ENCODE data around the gene PRSS27. TPM values are rescaled to one million over a fixed set of nuclear protein-coding genes. Genes with fewer than 3 reads are reported as not detected.

Gene PRSS27
- total RNA-seq (2021) (14.8 and 21.2 TPM in 2 replicates), Bru-seq, nascent RNA (percentile 49 among the genes with signal in this experiment), BruChase-seq, experiment 1, labeled RNA remaining after a 2-hour chase (percentile 59 among the genes with signal in this experiment), BruChase-seq, experiment 2, labeled RNA remaining after a 6-hour chase (percentile 62 among the genes with signal in this experiment)
- long read RNA-seq, transcript PRSS27-204 (5 exons, 1,297 nt): major isoform, 6 of 19 reads
- long read RNA-seq, partial matches to known transcripts: 5 of 19 reads
- long read RNA-seq, other reads (novel, unspliced or antisense): 3 of 19 reads

DNA sequence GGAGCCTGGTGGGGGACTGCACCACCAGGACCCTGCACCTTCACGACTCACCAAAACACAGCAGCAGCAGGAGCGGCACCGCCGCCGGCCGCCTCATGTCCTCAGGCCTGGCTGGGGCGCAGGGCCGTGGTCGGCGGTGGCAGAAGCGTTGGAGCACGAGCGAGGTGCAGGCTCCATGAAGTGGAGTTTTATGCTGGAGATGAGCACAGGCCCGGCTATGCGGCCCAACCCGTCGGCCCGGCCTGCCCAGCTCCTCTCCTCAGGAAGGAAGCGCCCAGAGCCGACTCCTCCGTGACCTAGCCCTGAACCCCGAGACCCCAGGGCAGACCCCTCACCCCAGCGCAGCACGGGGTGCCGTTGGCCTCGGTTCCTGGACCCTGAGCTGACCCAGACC is at the start of gene PRSS27:
TSS of gene PRSS27 (minus strand) at position 161 of the 394 bp plus-strand sequence. CDS start at position 97, 64 bp downstream.
- ChIA-PET POLR2A (ENCODE audit: unreplicated experiment) (interaction anchor here (0.8 kb wide), 1 partner anchor 38 kb away, joined by 3 read pairs; the partner anchor contains the start of gene KCTD5), CTCF (interaction anchor here (1.1 kb wide), 1 partner anchor 70 kb away, joined by 11 read pairs; no protein-coding TSS in a partner anchor)
- BruUV-seq (replicated peaks): no TSS peak
- peak within 1 kb of the TSS; percentile 94 for H3K4me2 ChIP-seq
- H3F3A ChIP-seq (ENCODE audit: insufficient read depth, low read depth): peaks cover 45% of the 10 kb centered on the region
- H3K27ac ChIP-seq: peak within 1 kb of the TSS; percentile 72
- H3K36me3 ChIP-seq (ENCODE audit: low read depth): no peaks in the 10 kb centered on the region
- no peaks in the 10 kb centered on the region for H3K27me3 ChIP-seq (ENCODE audit: insufficient read depth, low read depth)
- no peak for TF ChIP-seq EZH2 (IDR thresholded peaks at IDR 0.05; ENCODE audit: low read depth)
- no peak for TF ChIP-seq CTCF (conservative IDR thresholded peaks at IDR 0.05)
- DNase-seq: peak; percentile 57 to 59
- intact Hi-C loops (cut with micrococcal nuclease; ENCODE audit: unreplicated experiment): loop anchor here (2.0 to 5.0 kb wide), 3 partner anchors 47 to 387 kb away; no protein-coding TSS in a partner anchor
- H4K20me1 ChIP-seq (ENCODE audit: insufficient read depth): peaks cover 6% of the 10 kb centered on the region; the same call in 1 of the 2 replicates
- no peaks in the 10 kb centered on the region for H3K9me2 ChIP-seq (ENCODE audit: insufficient read depth)
- peaks cover 34% of the 10 kb centered on the region for H3K4me1 ChIP-seq (replicated peaks; ENCODE audit: insufficient read depth)
- H2AFZ ChIP-seq: peak within 1 kb of the TSS; percentile 87
- H3K9me3 ChIP-seq (ENCODE audit: insufficient read depth, low read depth): no peaks in the 10 kb centered on the region
- H3K4me3 ChIP-seq: peak within 1 kb of the TSS; percentile 64
- 0 out of 2 replicates have a peak, but pooled peaks cover 4% of the 10 kb centered on the region for H3K79me2 ChIP-seq (ENCODE audit: low read depth)

DNA sequence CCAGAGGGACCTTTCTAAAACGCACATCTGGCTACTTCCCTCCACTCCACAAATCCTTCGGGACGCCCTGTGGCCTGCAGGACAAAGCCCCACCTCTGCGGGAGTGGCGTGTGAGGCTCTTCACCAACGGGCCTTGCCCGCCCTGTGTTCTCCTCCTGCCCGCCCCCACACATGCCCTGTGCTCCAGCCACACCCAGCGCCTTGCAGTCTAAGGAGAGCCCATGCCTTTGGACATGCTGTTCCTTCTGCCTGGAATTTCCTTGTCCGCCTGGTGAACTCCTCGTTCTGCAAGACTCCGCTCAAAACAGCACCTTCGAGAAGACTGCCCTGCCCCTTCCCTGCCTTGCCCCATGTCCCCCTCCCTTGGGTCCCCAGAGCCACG is 49.6 kb upstream of the PRSS27 start:
- peaks cover 78% of the 10 kb centered on the region for H4K20me1 ChIP-seq (ENCODE audit: insufficient read depth)
- H2AFZ ChIP-seq: no peak overlapping the region
- no peaks in the 10 kb centered on the region for H3K9me2 ChIP-seq (ENCODE audit: insufficient read depth)
- POLR2A ChIA-PET (ENCODE audit: unreplicated experiment): no interaction called here
- TF ChIP-seq CTCF (conservative IDR thresholded peaks at IDR 0.05) (no peak), EZH2 (IDR thresholded peaks at IDR 0.05; ENCODE audit: low read depth) (no peak)
- CTCF ChIA-PET: no interaction called here
- DNase-seq: no peak
- H3K4me3 ChIP-seq: no peak overlapping the region
- H3K27me3 ChIP-seq (ENCODE audit: insufficient read depth, low read depth): no peaks in the 10 kb centered on the region
- peaks cover 90% of the 10 kb centered on the region for H3F3A ChIP-seq (ENCODE audit: insufficient read depth, low read depth)
- H3K4me1 ChIP-seq (replicated peaks; ENCODE audit: insufficient read depth): no peaks in the 10 kb centered on the region; the same call in 1 of the 2 replicates
- H3K4me2 ChIP-seq: no peak overlapping the region
- BruUV-seq (replicated peaks): no TSS peak
- no peak overlapping the region for H3K27ac ChIP-seq
- peaks cover 44% of the 10 kb centered on the region for H3K79me2 ChIP-seq (ENCODE audit: low read depth)
- peaks cover 34% of the 10 kb centered on the region for H3K36me3 ChIP-seq (ENCODE audit: low read depth)
- no peaks in the 10 kb centered on the region for H3K9me3 ChIP-seq (ENCODE audit: insufficient read depth, low read depth)
- intact Hi-C loops (cut with micrococcal nuclease; ENCODE audit: unreplicated experiment): no loop called here

DNA sequence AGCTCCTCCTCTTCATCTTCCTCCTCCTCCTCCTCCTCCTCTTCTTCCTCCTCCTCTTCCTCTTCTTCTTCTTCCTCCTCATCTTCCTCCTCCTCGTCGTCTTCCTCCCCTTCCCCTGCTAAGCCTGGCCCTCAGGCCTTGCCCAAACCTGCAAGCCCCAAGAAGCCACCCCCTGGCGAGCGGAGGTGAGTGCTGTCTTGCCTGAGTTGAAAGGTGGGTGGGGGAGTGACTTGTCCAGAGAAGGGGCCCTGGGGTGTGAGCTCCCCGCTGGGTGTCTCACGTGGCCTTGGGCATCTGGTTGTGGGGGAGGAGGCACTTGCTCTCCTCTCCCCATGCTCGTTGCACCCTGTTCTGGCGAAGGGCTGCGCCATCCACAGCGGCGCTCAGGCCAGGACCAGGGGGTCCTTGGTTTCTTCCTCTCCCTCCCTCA is 49.1 kb upstream of the PRSS27 start:
- CTCF ChIA-PET: no interaction called here
- no peak for DNase-seq
- TF ChIP-seq EZH2 (IDR thresholded peaks at IDR 0.05; ENCODE audit: low read depth) (no peak), CTCF (conservative IDR thresholded peaks at IDR 0.05) (no peak)
- H3K4me2 ChIP-seq: no peak overlapping the region
- peaks cover 80% of the 10 kb centered on the region for H4K20me1 ChIP-seq (ENCODE audit: insufficient read depth)
- peaks cover 40% of the 10 kb centered on the region for H3K36me3 ChIP-seq (ENCODE audit: low read depth)
- H3K27me3 ChIP-seq (ENCODE audit: insufficient read depth, low read depth): no peaks in the 10 kb centered on the region
- POLR2A ChIA-PET (ENCODE audit: unreplicated experiment): interaction anchor here (0.6 kb wide), 1 partner anchor 94 kb away, joined by 3 read pairs; no protein-coding TSS in a partner anchor
- no peaks in the 10 kb centered on the region for H3K9me2 ChIP-seq (ENCODE audit: insufficient read depth)
- H3K4me3 ChIP-seq: no peak overlapping the region
- H3K9me3 ChIP-seq (ENCODE audit: insufficient read depth, low read depth): no peaks in the 10 kb centered on the region
- H3K4me1 ChIP-seq (replicated peaks; ENCODE audit: insufficient read depth): no peaks in the 10 kb centered on the region; the same call in 1 of the 2 replicates
- no peak overlapping the region for H2AFZ ChIP-seq
- peaks cover 44% of the 10 kb centered on the region for H3K79me2 ChIP-seq (ENCODE audit: low read depth)
- H3K27ac ChIP-seq: no peak overlapping the region
- intact Hi-C loops (cut with micrococcal nuclease; ENCODE audit: unreplicated experiment): no loop called here
- no TSS peak for BruUV-seq (replicated peaks)
- peaks cover 90% of the 10 kb centered on the region for H3F3A ChIP-seq (ENCODE audit: insufficient read depth, low read depth)

Data from PC-9 (cell line).